ENCODE results near the gene KRTAP6-2. TPM values are rescaled to one million over a fixed set of nuclear protein-coding genes. Genes with fewer than 3 reads are reported as not detected.

Gene KRTAP6-2
- total RNA-seq, 1 donor, result not detected

GRCh38 chr21:30600787-30601186 lies 2.1 kb upstream of the KRTAP6-2 start, which contains the start of gene KRTAP22-1:
Gene KRTAP22-1 (plus strand): TSS chr21:30601087.
- H3K79me2 ChIP-seq (ENCODE audit: insufficient read depth, low read length), result no peaks in the 10 kb centered on the region
- no peaks in the 10 kb centered on the region for H4K20me1 ChIP-seq (ENCODE audit: insufficient read depth, low read length)
- H3K36me3 ChIP-seq (ENCODE audit: insufficient read depth, low read length), result no peaks in the 10 kb centered on the region
- TF ChIP-seq CTCF (IDR thresholded peaks at IDR 0.05; ENCODE audit: extremely low read depth, low read depth, low read length), result no peak
- no peak within 1 kb of the TSS for H3K27ac ChIP-seq (ENCODE audit: low read depth, low read length)
- no peak within 1 kb of the TSS for H3K4me2 ChIP-seq (ENCODE audit: insufficient read depth, low read length)
- no peak within 1 kb of the TSS for H3K4me3 ChIP-seq (ENCODE audit: insufficient read depth, low read length)
- no peak for DNase-seq (ENCODE audit: insufficient read length, low spot score, missing footprints)
- H3K27me3 ChIP-seq (ENCODE audit: insufficient read depth, low read length), result no peaks in the 10 kb centered on the region
- H3K4me1 ChIP-seq (ENCODE audit: insufficient read depth, low read length), result no peaks in the 10 kb centered on the region
- H3K9me3 ChIP-seq (ENCODE audit: low read depth, low read length), result peaks cover 8% of the 10 kb centered on the region
- no peak within 1 kb of the TSS for H2AFZ ChIP-seq (ENCODE audit: low read length)

GRCh38 chr21:30592140-30592539 lies 6.6 kb downstream of the KRTAP6-2 start, which contains the start of gene KRTAP6-3:
Gene KRTAP6-3 (plus strand): TSS chr21:30592440. CDS start chr21:30592446, 6 bp downstream.
- Histone ChIP-seq H3K79me2 (ENCODE audit: insufficient read depth, low read length) (no peaks in the 10 kb centered on the region), H3K4me2 (ENCODE audit: insufficient read depth, low read length) (no peak within 1 kb of the TSS), H3K27me3 (ENCODE audit: insufficient read depth, low read length) (no peaks in the 10 kb centered on the region), H3K27ac (ENCODE audit: low read depth, low read length) (no peak within 1 kb of the TSS), H3K4me3 (ENCODE audit: insufficient read depth, low read length) (no peak within 1 kb of the TSS), H3K4me1 (ENCODE audit: insufficient read depth, low read length) (no peaks in the 10 kb centered on the region), H3K9me3 (ENCODE audit: low read depth, low read length) (no peaks in the 10 kb centered on the region), H4K20me1 (ENCODE audit: insufficient read depth, low read length) (no peaks in the 10 kb centered on the region), H3K36me3 (ENCODE audit: insufficient read depth, low read length) (no peaks in the 10 kb centered on the region), H2AFZ (ENCODE audit: low read length) (no peak within 1 kb of the TSS)
- no peak for TF ChIP-seq CTCF (IDR thresholded peaks at IDR 0.05; ENCODE audit: extremely low read depth, low read depth, low read length)
- no peak for DNase-seq (ENCODE audit: insufficient read length, low spot score, missing footprints)

- no peaks in the 10 kb centered on the region for H4K20me1 ChIP-seq (ENCODE audit: insufficient read depth, low read length)
- no peak within 1 kb of the TSS for H3K27ac ChIP-seq (ENCODE audit: low read depth, low read length)
- no peaks in the 10 kb centered on the region for H3K4me1 ChIP-seq (ENCODE audit: insufficient read depth, low read length)
- no peaks in the 10 kb centered on the region for H3K36me3 ChIP-seq (ENCODE audit: insufficient read depth, low read length)
- H3K79me2 ChIP-seq (ENCODE audit: insufficient read depth, low read length), result no peaks in the 10 kb centered on the region
- no peak within 1 kb of the TSS for H3K4me2 ChIP-seq (ENCODE audit: insufficient read depth, low read length)
- no peaks in the 10 kb centered on the region for H3K27me3 ChIP-seq (ENCODE audit: insufficient read depth, low read length)
- no peak for DNase-seq (ENCODE audit: insufficient read length, low spot score, missing footprints)
- no peak within 1 kb of the TSS for H3K4me3 ChIP-seq (ENCODE audit: insufficient read depth, low read length)
- H2AFZ ChIP-seq (ENCODE audit: low read length), result no peak within 1 kb of the TSS
- H3K9me3 ChIP-seq (ENCODE audit: low read depth, low read length), result no peaks in the 10 kb centered on the region
- TF ChIP-seq CTCF (IDR thresholded peaks at IDR 0.05; ENCODE audit: extremely low read depth, low read depth, low read length), result no peak
These were observed 8.4 kb downstream of the KRTAP6-2 start, which contains the start of gene KRTAP22-2 for GRCh38 chr21:30590297-30590696. Gene KRTAP22-2 (minus strand): TSS chr21:30590397.

GRCh38 chr21:30582870-30583269 lies 15.8 kb downstream of the KRTAP6-2 start:
- Histone ChIP-seq H3K27ac (ENCODE audit: low read depth, low read length) (no peak overlapping the region), H2AFZ (ENCODE audit: low read length) (no peak overlapping the region), H3K79me2 (ENCODE audit: insufficient read depth, low read length) (no peaks in the 10 kb centered on the region), H3K4me3 (ENCODE audit: insufficient read depth, low read length) (no peak overlapping the region), H3K27me3 (ENCODE audit: insufficient read depth, low read length) (no peaks in the 10 kb centered on the region), H3K9me3 (ENCODE audit: low read depth, low read length) (peaks cover 1% of the 10 kb centered on the region), H4K20me1 (ENCODE audit: insufficient read depth, low read length) (no peaks in the 10 kb centered on the region), H3K4me2 (ENCODE audit: insufficient read depth, low read length) (no peak overlapping the region), H3K36me3 (ENCODE audit: insufficient read depth, low read length) (no peaks in the 10 kb centered on the region), H3K4me1 (ENCODE audit: insufficient read depth, low read length) (no peaks in the 10 kb centered on the region)
- DNase-seq (ENCODE audit: insufficient read length, low spot score, missing footprints), result no peak
- no peak for TF ChIP-seq CTCF (IDR thresholded peaks at IDR 0.05; ENCODE audit: extremely low read depth, low read depth, low read length)
